MM.1S (cell line): ENCODE results near the gene PHF21B.

ENCODE experiments used
- DNase-seq: peaks from one replicate; pipeline ENCODE4 v3.0.0-alpha.2; 2015
- H2AFZ ChIP-seq: fragments of 300-600 bp; sonication (generic); 2 replicates; pipeline ENCODE4 v1.6.0; 2016; ENCODE audit warnings: antibody characterized with exemption, low read length
- H3F3A ChIP-seq: fragments of 300-600 bp; sonication (generic); 2 replicates; pipeline ENCODE4 v1.6.1; 2016; ENCODE audit warnings: mild to moderate bottlenecking, antibody characterized with exemption, low read length, moderate library complexity, mixed read lengths; ENCODE audit not compliant: insufficient read depth
- H3K27ac ChIP-seq: fragments of 300-600 bp; sonication (generic); 2 replicates; pipeline ENCODE4 v1.5.1; 2016; ENCODE audit warnings: mild to moderate bottlenecking, low read length
- H3K27me3 ChIP-seq: fragments of 300-600 bp; sonication (generic); replicated peaks from 2 replicates; pipeline ENCODE4 v1.6.0; 2016; ENCODE audit warnings: low read length; ENCODE audit not compliant: insufficient read depth
- H3K36me3 ChIP-seq: fragments of 300-600 bp; sonication (generic); replicated peaks from 2 replicates; pipeline ENCODE4 v1.6.1; 2016; ENCODE audit warnings: mild to moderate bottlenecking, low read length, mixed read lengths; ENCODE audit not compliant: insufficient read depth
- H3K4me1 ChIP-seq: fragments of 300-600 bp; sonication (generic); 2 replicates; pipeline ENCODE4 v1.6.1; 2016; ENCODE audit warnings: low read length, mixed read lengths
- H3K4me2 ChIP-seq: fragments of 300-600 bp; sonication (generic); 2 replicates; pipeline ENCODE4 v1.6.0; 2016; ENCODE audit warnings: low read depth, low read length
- H3K4me3 ChIP-seq: fragments of 300-600 bp; sonication (generic); 2 replicates; pipeline ENCODE4 v1.5.1; 2016; ENCODE audit warnings: low read length, mixed read lengths
- H3K79me2 ChIP-seq: fragments of 300-600 bp; sonication (generic); 2 replicates; pipeline ENCODE4 v1.6.1; 2016; ENCODE audit warnings: mixed run types, low read length, mixed read lengths
- H3K9ac ChIP-seq: fragments of 300-600 bp; sonication (generic); 2 replicates; pipeline ENCODE4 v1.6.1; 2016; ENCODE audit warnings: low read length, mixed read lengths
- H3K9me2 ChIP-seq: fragments of 300-600 bp; sonication (generic); replicated peaks from 2 replicates; pipeline ENCODE4 v1.6.1; 2016; ENCODE audit warnings: mild to moderate bottlenecking, low read length, mixed read lengths; ENCODE audit not compliant: insufficient read depth
- H3K9me3 ChIP-seq: fragments of 300-600 bp; sonication (generic); replicated peaks from 2 replicates; pipeline ENCODE4 v1.6.1; 2016; ENCODE audit warnings: mild to moderate bottlenecking, low read length, mixed read lengths; ENCODE audit not compliant: insufficient read depth
- H4K20me1 ChIP-seq: fragments of 300-600 bp; sonication (generic); 2 replicates; pipeline ENCODE4 v1.6.1; 2016; ENCODE audit warnings: mild to moderate bottlenecking, low read length, moderate library complexity, mixed read lengths; ENCODE audit not compliant: insufficient read depth
- EZH2 ChIP-seq: fragments of 300-600 bp; sonication (generic); optimal IDR thresholded peaks from 2 replicates; pipeline ENCODE3; 2017; ENCODE audit warnings: low read depth, mild to moderate bottlenecking, antibody characterized with exemption, low read length, mixed read lengths
- EZH2phosphoT487 ChIP-seq: fragments of 300-600 bp; sonication (generic); IDR thresholded peaks from 2 replicates; pipeline ENCODE4 v1.6.1; 2018; ENCODE audit warnings: antibody characterized with exemption, low read length
- TF ChIP-seq, protein P1 (sequence below): fragments of 300-600 bp; sonication (generic); IDR thresholded peaks from 2 replicates; pipeline ENCODE4 v1.5.1; 2016; ENCODE audit warnings: antibody characterized with exemption, low read length, mixed read lengths

Gene PHF21B

DNA sequence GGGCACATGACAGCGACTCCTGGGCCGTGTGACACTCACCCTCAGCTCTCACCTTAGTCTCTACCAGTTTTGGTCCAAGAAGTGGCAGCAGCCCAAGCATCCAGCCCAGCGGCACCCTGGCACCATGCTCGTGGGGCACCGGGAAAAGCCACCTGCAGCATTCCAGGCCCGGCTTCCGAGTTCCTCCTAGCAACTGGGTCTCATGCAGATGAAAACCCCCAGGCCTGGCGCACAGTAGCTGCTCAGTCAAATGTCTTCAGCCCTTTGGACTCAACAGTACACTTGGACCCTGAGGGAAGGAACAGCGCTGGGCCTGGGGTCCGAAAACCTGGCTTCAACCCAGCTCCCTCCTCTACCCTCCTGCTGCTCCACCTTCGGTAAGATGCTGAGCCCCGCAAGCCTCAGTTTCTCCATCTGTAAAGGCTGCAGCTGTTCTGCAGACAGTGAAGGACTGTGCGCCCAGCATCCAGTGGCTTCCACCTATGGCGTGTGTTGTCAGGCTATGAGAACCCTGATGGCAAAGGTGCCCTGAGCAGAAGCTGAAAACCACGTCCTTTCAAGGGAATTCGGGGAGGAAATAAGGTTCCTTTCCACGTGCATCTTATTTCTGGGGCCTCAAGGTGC is 66.0 kb downstream of the PHF21B start:
- no peaks in the 10 kb centered on the region for H3K9me3 ChIP-seq
- peaks cover 99% of the 10 kb centered on the region for H3K27me3 ChIP-seq
- H3K4me3 ChIP-seq: no peak overlapping the region
- no peak overlapping the region for H3K9ac ChIP-seq
- no peak overlapping the region for H2AFZ ChIP-seq
- no peaks in the 10 kb centered on the region for H4K20me1 ChIP-seq
- H3K27ac ChIP-seq: no peak overlapping the region
- DNase-seq: no peak
- no peak for TF ChIP-seq EZH2
- TF ChIP-seq EZH2phosphoT487: no peak
- TF ChIP-seq, protein P1, sequence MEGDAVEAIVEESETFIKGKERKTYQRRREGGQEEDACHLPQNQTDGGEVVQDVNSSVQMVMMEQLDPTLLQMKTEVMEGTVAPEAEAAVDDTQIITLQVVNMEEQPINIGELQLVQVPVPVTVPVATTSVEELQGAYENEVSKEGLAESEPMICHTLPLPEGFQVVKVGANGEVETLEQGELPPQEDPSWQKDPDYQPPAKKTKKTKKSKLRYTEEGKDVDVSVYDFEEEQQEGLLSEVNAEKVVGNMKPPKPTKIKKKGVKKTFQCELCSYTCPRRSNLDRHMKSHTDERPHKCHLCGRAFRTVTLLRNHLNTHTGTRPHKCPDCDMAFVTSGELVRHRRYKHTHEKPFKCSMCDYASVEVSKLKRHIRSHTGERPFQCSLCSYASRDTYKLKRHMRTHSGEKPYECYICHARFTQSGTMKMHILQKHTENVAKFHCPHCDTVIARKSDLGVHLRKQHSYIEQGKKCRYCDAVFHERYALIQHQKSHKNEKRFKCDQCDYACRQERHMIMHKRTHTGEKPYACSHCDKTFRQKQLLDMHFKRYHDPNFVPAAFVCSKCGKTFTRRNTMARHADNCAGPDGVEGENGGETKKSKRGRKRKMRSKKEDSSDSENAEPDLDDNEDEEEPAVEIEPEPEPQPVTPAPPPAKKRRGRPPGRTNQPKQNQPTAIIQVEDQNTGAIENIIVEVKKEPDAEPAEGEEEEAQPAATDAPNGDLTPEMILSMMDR: no peak
- no peaks in the 10 kb centered on the region for H3K9me2 ChIP-seq
- no peaks in the 10 kb centered on the region for H3K79me2 ChIP-seq
- H3K4me2 ChIP-seq: no peak overlapping the region
- no peaks in the 10 kb centered on the region for H3K36me3 ChIP-seq
- H3K4me1 ChIP-seq: no peaks in the 10 kb centered on the region
- no peaks in the 10 kb centered on the region for H3F3A ChIP-seq

DNA sequence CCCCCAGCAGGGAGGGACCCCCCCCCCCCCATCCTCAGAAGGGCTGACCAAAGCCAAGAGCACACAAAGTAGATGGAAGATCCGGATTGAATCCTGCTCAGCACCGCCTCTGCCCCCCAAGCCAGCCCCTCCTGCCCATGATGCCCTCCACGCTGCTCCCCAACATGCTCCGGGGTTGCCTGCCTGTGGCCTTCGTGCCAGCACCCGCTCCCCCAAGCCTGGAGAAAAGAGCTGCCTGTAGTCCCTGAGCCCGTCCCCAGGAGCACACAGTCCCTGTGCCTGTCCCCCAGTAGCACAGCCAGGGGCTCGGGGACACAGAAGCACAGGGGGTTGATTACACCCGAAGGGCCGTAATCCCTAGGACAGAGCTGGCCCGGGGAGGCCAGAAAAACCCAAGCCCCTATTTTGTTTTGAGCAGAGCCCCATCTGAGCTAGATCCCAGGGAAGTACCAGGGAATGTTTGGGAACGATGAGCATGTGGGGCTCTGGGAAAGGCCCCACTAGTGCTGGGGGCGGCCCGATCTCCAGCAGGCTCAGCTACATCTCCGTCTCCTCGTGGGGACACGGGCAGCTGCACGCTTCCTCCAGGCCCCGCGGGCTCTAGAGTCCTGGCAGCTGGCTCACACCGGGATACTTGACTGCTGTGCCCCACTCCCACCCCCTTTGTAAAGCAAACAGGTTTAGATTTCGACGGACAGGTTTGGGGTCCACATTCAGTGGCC is 66.7 kb downstream of the PHF21B start:
- H3K27ac ChIP-seq: no peak overlapping the region
- no peaks in the 10 kb centered on the region for H3K9me2 ChIP-seq
- DNase-seq: no peak
- H3F3A ChIP-seq: no peaks in the 10 kb centered on the region
- H3K79me2 ChIP-seq: no peaks in the 10 kb centered on the region
- H3K36me3 ChIP-seq: no peaks in the 10 kb centered on the region
- H4K20me1 ChIP-seq: no peaks in the 10 kb centered on the region
- no peak overlapping the region for H3K4me3 ChIP-seq
- no peaks in the 10 kb centered on the region for H3K9me3 ChIP-seq
- no peaks in the 10 kb centered on the region for H3K4me1 ChIP-seq
- H3K9ac ChIP-seq: no peak overlapping the region
- H2AFZ ChIP-seq: no peak overlapping the region
- H3K4me2 ChIP-seq: no peak overlapping the region
- TF ChIP-seq, protein P1: no peak
- no peak for TF ChIP-seq EZH2phosphoT487
- no peak for TF ChIP-seq EZH2
- H3K27me3 ChIP-seq: peaks cover 99% of the 10 kb centered on the region

DNA sequence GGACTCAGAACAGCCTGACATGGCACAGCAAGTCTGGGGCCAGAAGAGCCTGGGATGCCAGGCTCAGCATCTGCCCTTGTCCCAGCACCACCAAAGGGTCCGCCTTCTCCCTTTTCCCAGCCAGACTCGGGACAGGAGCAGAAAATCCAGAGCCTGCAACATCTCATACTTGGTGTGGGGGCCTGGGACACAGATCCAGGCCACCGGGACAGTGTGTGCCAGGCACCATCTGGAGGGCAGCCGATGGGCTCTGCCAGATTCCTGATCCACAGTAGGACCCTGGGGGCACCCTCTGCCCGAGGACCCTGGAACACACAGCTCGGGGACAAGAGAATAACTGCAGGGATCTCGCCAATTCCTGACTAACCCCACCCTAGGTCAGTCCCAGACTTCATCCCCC is 67.7 kb downstream of the PHF21B start:
- Histone ChIP-seq H3K9me3 (no peaks in the 10 kb centered on the region), H3K27me3 (peaks cover 99% of the 10 kb centered on the region), H3K4me1 (no peaks in the 10 kb centered on the region), H3K4me3 (no peak overlapping the region), H3K36me3 (no peaks in the 10 kb centered on the region), H3F3A (no peaks in the 10 kb centered on the region), H2AFZ (no peak overlapping the region), H3K79me2 (no peaks in the 10 kb centered on the region), H3K27ac (no peak overlapping the region), H4K20me1 (no peaks in the 10 kb centered on the region), H3K9me2 (no peaks in the 10 kb centered on the region), H3K9ac (no peak overlapping the region), H3K4me2 (no peak overlapping the region)
- TF ChIP-seq EZH2phosphoT487 (no peak), EZH2 (no peak)
- TF ChIP-seq, protein P1: no peak
- no peak for DNase-seq
